HCT116 (cell line): ENCODE results near the gene DGKG. TPM values are rescaled to one million over a fixed set of nuclear protein-coding genes. Genes with fewer than 3 reads are reported as not detected.

ENCODE experiments used
- ATAC-seq: fragments of 200-7000 bp; cut with Tn5 transposase; 2 replicates; pipeline ENCODE4 v1.9.1; 2020; ENCODE audit warnings: mild to moderate bottlenecking, moderate library complexity
- BruUV-seq: library from RNA; stranded (reverse); fragments of 400-500 nt; replicated peaks from 2 replicates; lab custom pipeline; 2021; lab: Mats Ljungman, UMichigan
- CTCF ChIA-PET: fragments of 300-600 bp; sonication (Branson Sonifier 250); formaldehyde crosslinking; loops from one replicate; lab custom pipeline; 2021; ENCODE audit warnings: antibody characterized with exemption; lab: Charles Lee
- POLR2A ChIA-PET: fragments of 300-600, 350-600 bp; sonication (Branson Sonifier 250); formaldehyde crosslinking; loops from one replicate; lab custom pipeline; 2021; ENCODE audit warnings: antibody characterized with exemption; lab: Charles Lee
- RAD21 ChIA-PET, 2 experiments: fragments of 300-600 bp; sonication (Branson Sonifier 250); formaldehyde crosslinking; loops; one replicate each; lab custom pipeline; 2023; ENCODE audit warnings: low total read pairs in 2 of 2; ENCODE audit not compliant: uncharacterized antibody in 2 of 2, unreplicated experiment in 2 of 2, low non-redundant PET in 1 of 2; lab: Charles Lee
- DNase-seq: peaks from one replicate; pipeline ENCODE4 v3.0.0-alpha.2; 2010; ENCODE audit warnings: low read depth, low spot score
- H2AFZ ChIP-seq: fragments of 200-600 bp; shearing (Covaris generic), sonication (generic); 2 replicates; pipeline ENCODE4 v1.6.1; 2017; ENCODE audit warnings: low read depth, mixed run types, mixed read lengths, antibody characterized with exemption, low read length; ENCODE audit not compliant: poor library complexity, severe bottlenecking
- H3K27ac ChIP-seq: 2 replicates; pipeline ENCODE4 v1.5.1; 2012; ENCODE audit warnings: low read depth, low read length
- H3K27me3 ChIP-seq: fragments of 200-600 bp; sonication (generic); 2 replicates; pipeline ENCODE4 v1.6.1; 2016; ENCODE audit warnings: mixed run types, low read length, mixed read lengths; ENCODE audit not compliant: insufficient read depth
- H3K36me3 ChIP-seq, 2 experiments: fragments of 200-500 bp in 1 of 2; fragments of 200-600 bp in 1 of 2; sonication (Bioruptor generic) in 1 of 2; sonication (generic) in 1 of 2; 2 replicates each; pipeline versions ENCODE4 v1.5.1 to v1.6.1; 2014 to 2016; ENCODE audit warnings: low read length in 2 of 2, inconsistent platforms in 1 of 2, mixed read lengths in 1 of 2, mixed run types in 1 of 2; ENCODE audit not compliant: insufficient read depth in 2 of 2, control insufficient read depth in 1 of 2
- H3K4me1 ChIP-seq, 2 experiments: fragments of 200-600 bp in 1 of 2; sonication (generic) in 1 of 2; 2 replicates each; pipeline versions ENCODE4 v1.5.1 to v1.6.1; 2012 to 2017; ENCODE audit warnings: low read length in 2 of 2, inconsistent platforms in 1 of 2, mild to moderate bottlenecking in 1 of 2, mixed read lengths in 1 of 2, mixed run types in 1 of 2, moderate library complexity in 1 of 2; ENCODE audit not compliant: insufficient read depth in 2 of 2, control insufficient read depth in 1 of 2
- H3K4me2 ChIP-seq: fragments of 200-600 bp; sonication (generic); 2 replicates; pipeline ENCODE4 v1.6.1; 2017; ENCODE audit warnings: mixed run types, low read length, mixed read lengths
- H3K4me3 ChIP-seq, 2 experiments: fragments of 200-600 bp in 1 of 2; sonication (generic) in 1 of 2; replicated peaks in 1 of 2; 2 replicates each; pipeline ENCODE4 v1.5.1; 2011 to 2016; ENCODE audit warnings: low read length in 2 of 2, control low read depth in 1 of 2, low read depth in 1 of 2, mild to moderate bottlenecking in 1 of 2, mixed read lengths in 1 of 2, mixed run types in 1 of 2
- H3K79me2 ChIP-seq: fragments of 200-600 bp; sonication (generic); 2 replicates; pipeline ENCODE4 v1.6.1; 2017; ENCODE audit warnings: mild to moderate bottlenecking, mixed run types, low read length, moderate library complexity, mixed read lengths; ENCODE audit not compliant: insufficient read depth
- H3K9ac ChIP-seq: fragments of 200-600 bp; sonication (generic); 2 replicates; pipeline ENCODE4 v1.6.1; 2016; ENCODE audit warnings: low read length, mixed read lengths
- H3K9me2 ChIP-seq: fragments of 200-600 bp; sonication (generic), shearing (Covaris generic); 2 replicates; pipeline ENCODE4 v1.6.1; 2017; ENCODE audit warnings: mixed run types, mild to moderate bottlenecking, moderate library complexity; ENCODE audit not compliant: insufficient read depth
- H3K9me3 ChIP-seq, 2 experiments: fragments of 200-500 bp in 1 of 2; fragments of 200-600 bp in 1 of 2; sonication (Bioruptor generic) in 1 of 2; sonication (generic) in 1 of 2; 2 replicates each; pipeline ENCODE4 v1.6.1; 2014 to 2017; ENCODE audit warnings: low read length in 2 of 2, mixed read lengths in 2 of 2, inconsistent platforms in 1 of 2, low read depth in 1 of 2, mild to moderate bottlenecking in 1 of 2, mixed run types in 1 of 2, moderate library complexity in 1 of 2; ENCODE audit not compliant: control insufficient read depth in 1 of 2, insufficient read depth in 1 of 2
- H4K20me1 ChIP-seq: fragments of 200-600 bp; sonication (generic), shearing (Covaris generic); 2 replicates; pipeline ENCODE4 v1.6.1; 2017; ENCODE audit warnings: mixed run types, mild to moderate bottlenecking, moderate library complexity; ENCODE audit not compliant: insufficient read depth
- CBX3 ChIP-seq: IDR thresholded peaks from 2 replicates; pipeline ENCODE4 v1.6.1; 2012; ENCODE audit warnings: low read depth
- CTCF ChIP-seq, 3 experiments: fragments of 200-600 bp in 1 of 3; sonication (generic) in 1 of 3; IDR thresholded peaks in 2 of 3; conservative IDR thresholded peaks in 1 of 3; 2 replicates each; pipeline ENCODE4 v1.5.1; 2012 to 2017; ENCODE audit warnings: low read depth in 2 of 3, low read length in 2 of 3, antibody characterized with exemption in 1 of 3, borderline replicate concordance in 1 of 3, control low read depth in 1 of 3, mild to moderate bottlenecking in 1 of 3, mixed read lengths in 1 of 3, mixed run types in 1 of 3, moderate library complexity in 1 of 3; ENCODE audit not compliant: insufficient read depth in 1 of 3
- EGR1 ChIP-seq: IDR thresholded peaks from 2 replicates; pipeline ENCODE4 v1.6.1; 2012; ENCODE audit warnings: low read depth
- EZH2 ChIP-seq: fragments of 200-600 bp; sonication (generic); IDR thresholded peaks from 2 replicates; pipeline ENCODE4 v1.6.1; 2017; ENCODE audit warnings: antibody characterized with exemption, mixed run types
- EZH2phosphoT487 ChIP-seq: fragments of 200-600 bp; IDR thresholded peaks from 2 replicates; pipeline ENCODE4 v1.6.1; 2018; ENCODE audit warnings: antibody characterized with exemption, borderline replicate concordance
- FOSL1 ChIP-seq: IDR thresholded peaks from 2 replicates; pipeline ENCODE4 v1.6.1; 2012; ENCODE audit warnings: low read depth
- JUND ChIP-seq: IDR thresholded peaks from 2 replicates; pipeline ENCODE4 v1.6.1; 2012
- MAX ChIP-seq: IDR thresholded peaks from 2 replicates; pipeline ENCODE4 v1.6.1; 2012
- POLR2A ChIP-seq: IDR thresholded peaks from 2 replicates; pipeline ENCODE4 v1.7.0; 2011; ENCODE audit warnings: borderline replicate concordance; ENCODE audit not compliant: insufficient read depth, insufficient read length; ENCODE audit errors: extremely low read depth
- POLR2AphosphoS5 ChIP-seq: IDR thresholded peaks from 2 replicates; pipeline ENCODE4 v1.6.1; 2011; ENCODE audit warnings: mild to moderate bottlenecking, low read depth, low read length, moderate library complexity
- REST ChIP-seq: IDR thresholded peaks from 2 replicates; pipeline ENCODE4 v1.6.1; 2012; ENCODE audit warnings: low read depth
- SIN3A ChIP-seq: IDR thresholded peaks from 2 replicates; pipeline ENCODE4 v1.6.1; 2012; ENCODE audit warnings: low read depth
- TCF7L2 ChIP-seq: IDR thresholded peaks from 2 replicates; pipeline ENCODE4 v1.7.0; 2011; ENCODE audit warnings: borderline replicate concordance, inconsistent platforms; ENCODE audit not compliant: insufficient read depth, insufficient read length; ENCODE audit errors: extremely low read depth
- YY1 ChIP-seq: IDR thresholded peaks from 2 replicates; pipeline ENCODE4 v1.6.1; 2011; ENCODE audit warnings: low read length, low read depth, moderate library complexity, mild to moderate bottlenecking; ENCODE audit not compliant: insufficient replicate concordance; ENCODE audit errors: extremely low read depth
- ZBTB33 ChIP-seq: IDR thresholded peaks from 2 replicates; pipeline ENCODE4 v1.6.1; 2011; ENCODE audit warnings: mild to moderate bottlenecking, low read length, moderate library complexity; ENCODE audit not compliant: insufficient replicate concordance; ENCODE audit errors: extremely low read depth
- ZFX ChIP-seq: fragments of 450-650 bp; IDR thresholded peaks from 2 replicates; pipeline ENCODE4 v1.6.1; 2017
- ZNF274 ChIP-seq: fragments of 200-500 bp; sonication (Bioruptor generic); IDR thresholded peaks from 2 replicates; pipeline ENCODE4 v1.6.1; 2014; ENCODE audit warnings: mild to moderate bottlenecking, low read depth, low read length, inconsistent platforms
- intact Hi-C: fragments of 100-400 bp; cut with micrococcal nuclease; formaldehyde crosslinking; loops from 2 replicates; pipeline ENCODE4 v1.10.0; 2022
- total RNA-seq: library from RNA; stranded (reverse); gene quantifications from one replicate; pipeline ENCODE4 v1.2.1, GENCODE V29; 2021; ENCODE audit not compliant: unreplicated experiment

Gene DGKG
- total RNA-seq, 1 experiment from 2014 or later = 4.8 TPM

GRCh38 chr3:186180151-186180550, 181.9 kb downstream of the DGKG start:
- Histone ChIP-seq H3K4me3 (no peak overlapping the region), H3K9me2 (no peaks in the 10 kb centered on the region), H3K4me2 (no peak overlapping the region), H3K79me2 (no peaks in the 10 kb centered on the region), H2AFZ (no peak overlapping the region), H3K9ac (no peak overlapping the region), H3K4me1 (no peaks in the 10 kb centered on the region), H3K9me3 (no peaks in the 10 kb centered on the region), H3K27ac (no peak overlapping the region), H3K27me3 (no peaks in the 10 kb centered on the region), H4K20me1 (no peaks in the 10 kb centered on the region), H3K36me3 (no peaks in the 10 kb centered on the region)
- no peak for ATAC-seq
- no TSS peak for BruUV-seq
- RAD21 ChIA-PET = no interaction called here
- no peak for DNase-seq
- intact Hi-C loops = no loop called here
- POLR2A ChIA-PET = no interaction called here
- TF ChIP-seq CTCF (IDR thresholded peaks at IDR 0.05 in 2 of 3, conservative IDR thresholded peaks at IDR 0.05 in 1 of 3; ENCODE audit: borderline replicate concordance in 1 of 3, insufficient read depth in 1 of 3, low read depth in 2 of 3, low read length in 2 of 3) = no peak
- TF ChIP-seq POLR2AphosphoS5 = no peak
- TF ChIP-seq POLR2A = no peak
- no peak for TF ChIP-seq CBX3
- TF ChIP-seq TCF7L2 = no peak
- TF ChIP-seq EGR1 = no peak
- TF ChIP-seq EZH2 = no peak
- TF ChIP-seq ZNF274 = no peak
- TF ChIP-seq REST = no peak
- TF ChIP-seq MAX = no peak
- TF ChIP-seq JUND = no peak
- TF ChIP-seq YY1 = no peak
- TF ChIP-seq ZFX = no peak
- no peak for TF ChIP-seq EZH2phosphoT487
- TF ChIP-seq ZBTB33 = no peak
- TF ChIP-seq SIN3A = no peak
- TF ChIP-seq FOSL1 = no peak
- CTCF ChIA-PET = no interaction called here
